Neuron (in vitro differentiated cells): ENCODE measurements around the gene SPINK8.

Experiments used
- H2AFZ ChIP-seq: one replicate; pipeline ENCODE4 v1.6.1; 2013; ENCODE audit warnings: low read depth, mild to moderate bottlenecking, inconsistent platforms, low read length, moderate library complexity
- H3K27me3 ChIP-seq: one replicate; pipeline ENCODE4 v1.6.1; 2013; ENCODE audit warnings: low read length; ENCODE audit not compliant: insufficient read depth
- H3K36me3 ChIP-seq: one replicate; pipeline ENCODE4 v1.6.1; 2013; ENCODE audit warnings: low read length; ENCODE audit not compliant: insufficient read depth
- H3K4me1 ChIP-seq: one replicate; pipeline ENCODE4 v1.6.1; 2013; ENCODE audit warnings: low read length; ENCODE audit not compliant: insufficient read depth
- H3K4me3 ChIP-seq: 2 replicates; pipeline ENCODE4 v1.5.1; 2013; ENCODE audit warnings: mild to moderate bottlenecking, low read length, moderate library complexity
- H3K9me3 ChIP-seq: one replicate; pipeline ENCODE4 v1.6.1; 2013; ENCODE audit warnings: low read length

The SPINK8 gene

GRCh38 chr3:48306290-48306689, 27.2 kb downstream of the SPINK8 start:
- Histone ChIP-seq H3K4me3 (no peak overlapping the region), H3K36me3 (no peaks in the 10 kb centered on the region), H3K4me1 (peaks cover 5% of the 10 kb centered on the region), H3K27me3 (no peaks in the 10 kb centered on the region), H3K9me3 (no peaks in the 10 kb centered on the region), H2AFZ (no peak overlapping the region)

GRCh38 chr3:48305396-48305795, 28.1 kb downstream of the SPINK8 start:
- no peak overlapping the region for H2AFZ ChIP-seq

GRCh38 chr3:48303021-48303420, 30.4 kb downstream of the SPINK8 start:
- peaks cover 10% of the 10 kb centered on the region for H3K4me1 ChIP-seq
- peaks cover 9% of the 10 kb centered on the region for H3K36me3 ChIP-seq
- H3K9me3 ChIP-seq, result no peaks in the 10 kb centered on the region
- no peaks in the 10 kb centered on the region for H3K27me3 ChIP-seq
- no peak overlapping the region for H3K4me3 ChIP-seq
- no peak overlapping the region for H2AFZ ChIP-seq

More at GRCh38 chr3:48305396-48305795, 28.1 kb downstream of the SPINK8 start:
- Histone ChIP-seq H3K4me1 (peaks cover 7% of the 10 kb centered on the region), H3K9me3 (no peaks in the 10 kb centered on the region), H3K4me3 (no peak overlapping the region), H3K36me3 (no peaks in the 10 kb centered on the region), H3K27me3 (no peaks in the 10 kb centered on the region)

GRCh38 chr3:48301800-48302166, 31.7 kb downstream of the SPINK8 start:
- Histone ChIP-seq H2AFZ (peak overlapping the region; percentile 99), H3K36me3 (peaks cover 22% of the 10 kb centered on the region), H3K9me3 (no peaks in the 10 kb centered on the region), H3K4me3 (peak overlapping the region; percentile 84), H3K27me3 (no peaks in the 10 kb centered on the region), H3K4me1 (peaks cover 10% of the 10 kb centered on the region)

- peaks cover 28% of the 10 kb centered on the region for H3K36me3 ChIP-seq
- H3K4me1 ChIP-seq, result peaks cover 10% of the 10 kb centered on the region
- no peaks in the 10 kb centered on the region for H3K9me3 ChIP-seq
- H3K27me3 ChIP-seq, result no peaks in the 10 kb centered on the region
- H3K4me3 ChIP-seq, result peak within 1 kb of the TSS; percentile 84
- peak within 1 kb of the TSS; percentile 99 for H2AFZ ChIP-seq
These were observed 32.3 kb downstream of the SPINK8 start, which contains the start of gene NME6 for GRCh38 chr3:48301020-48301799. TSS of gene NME6 (minus strand) at chr3:48301367.

GRCh38 chr3:48299746-48300712, 33.4 kb downstream of the SPINK8 start:
- no peaks in the 10 kb centered on the region for H3K9me3 ChIP-seq
- H2AFZ ChIP-seq, result peak overlapping the region; percentile 99
- H3K4me3 ChIP-seq, result peak overlapping the region; percentile 84
- H3K36me3 ChIP-seq, result peaks cover 35% of the 10 kb centered on the region
- H3K4me1 ChIP-seq, result peaks cover 10% of the 10 kb centered on the region
- no peaks in the 10 kb centered on the region for H3K27me3 ChIP-seq

GRCh38 chr3:48297111-48297810, 36.2 kb downstream of the SPINK8 start:
- Histone ChIP-seq H2AFZ (no peak overlapping the region), H3K27me3 (no peaks in the 10 kb centered on the region)

GRCh38 chr3:48296699-48297098, 36.8 kb downstream of the SPINK8 start:
- no peak overlapping the region for H2AFZ ChIP-seq
- H3K27me3 ChIP-seq, result no peaks in the 10 kb centered on the region
- peaks cover 1% of the 10 kb centered on the region for H3K9me3 ChIP-seq
- peaks cover 59% of the 10 kb centered on the region for H3K36me3 ChIP-seq
- no peak overlapping the region for H3K4me3 ChIP-seq
- H3K4me1 ChIP-seq, result peaks cover 7% of the 10 kb centered on the region

More at GRCh38 chr3:48297111-48297810, 36.2 kb downstream of the SPINK8 start:
- Histone ChIP-seq H3K4me1 (peaks cover 10% of the 10 kb centered on the region), H3K4me3 (no peak overlapping the region), H3K9me3 (peaks cover 1% of the 10 kb centered on the region), H3K36me3 (peaks cover 56% of the 10 kb centered on the region)

- Histone ChIP-seq H3K27me3 (no peaks in the 10 kb centered on the region), H3K4me3 (no peak overlapping the region), H3K36me3 (peaks cover 63% of the 10 kb centered on the region), H3K4me1 (no peaks in the 10 kb centered on the region), H3K9me3 (peaks cover 1% of the 10 kb centered on the region), H2AFZ (no peak overlapping the region)
These were observed 38.7 kb downstream of the SPINK8 start for GRCh38 chr3:48294611-48295263.

GRCh38 chr3:48289659-48290058, 43.8 kb downstream of the SPINK8 start:
- Histone ChIP-seq H3K4me3 (no peak overlapping the region), H3K27me3 (no peaks in the 10 kb centered on the region), H3K4me1 (no peaks in the 10 kb centered on the region), H3K36me3 (peaks cover 24% of the 10 kb centered on the region), H3K9me3 (peaks cover 4% of the 10 kb centered on the region), H2AFZ (no peak overlapping the region)

GRCh38 chr3:48287034-48287433, 46.4 kb downstream of the SPINK8 start:
- Histone ChIP-seq H3K9me3 (peaks cover 2% of the 10 kb centered on the region), H3K4me1 (no peaks in the 10 kb centered on the region)

GRCh38 chr3:48286308-48286707, 47.2 kb downstream of the SPINK8 start:
- peaks cover 2% of the 10 kb centered on the region for H3K9me3 ChIP-seq
- peaks cover 4% of the 10 kb centered on the region for H3K36me3 ChIP-seq
- H3K4me1 ChIP-seq, result no peaks in the 10 kb centered on the region
- H3K27me3 ChIP-seq, result no peaks in the 10 kb centered on the region
- no peak overlapping the region for H3K4me3 ChIP-seq
- no peak overlapping the region for H2AFZ ChIP-seq

More at GRCh38 chr3:48287034-48287433, 46.4 kb downstream of the SPINK8 start:
- no peak overlapping the region for H3K4me3 ChIP-seq
- peaks cover 6% of the 10 kb centered on the region for H3K36me3 ChIP-seq
- H2AFZ ChIP-seq, result no peak overlapping the region
- H3K27me3 ChIP-seq, result no peaks in the 10 kb centered on the region
